HG03196 (cell line): ENCODE results near the gene OR56A1.
"Not testable (repeated sequence)": the region's sequence is repeated elsewhere in the genome, so short reads cannot be mapped to it uniquely, and the experiment has no call there.

ENCODE experiments used
- ATAC-seq: cut with Tn5 transposase; IDR thresholded peaks from one replicate; pipeline ENCODE4 v1.9.1; 2021; ENCODE audit not compliant: unreplicated experiment

OR56A1 gene

GRCh38 chr11:6030708-6031405 is at the start of gene OR56A1:
OR56A1 (minus strand) TSS chr11:6030758; CDS start chr11:6027692, 3,066 bp downstream.
- no peak for ATAC-seq

DNA sequence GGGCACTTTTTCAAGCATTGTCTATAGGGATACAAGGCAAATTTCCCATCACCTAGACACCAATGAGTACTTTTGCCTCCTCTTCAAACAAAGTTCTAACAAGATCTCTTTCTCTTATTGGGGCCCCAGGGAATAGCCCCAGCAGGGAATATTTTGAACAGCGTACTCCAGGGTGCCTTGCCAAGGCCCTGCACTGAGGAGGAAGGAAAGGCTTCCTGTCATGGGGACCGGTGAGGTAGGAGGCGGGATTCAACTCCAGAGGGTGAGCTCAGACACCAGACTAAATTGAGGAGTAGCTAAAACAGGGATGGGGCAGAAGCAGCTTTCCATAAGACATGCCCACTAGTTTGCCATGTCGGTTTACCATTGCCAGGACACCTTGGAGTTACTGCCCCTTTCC is 48.9 kb upstream of the OR56A1 start:
- ATAC-seq: no peak

DNA sequence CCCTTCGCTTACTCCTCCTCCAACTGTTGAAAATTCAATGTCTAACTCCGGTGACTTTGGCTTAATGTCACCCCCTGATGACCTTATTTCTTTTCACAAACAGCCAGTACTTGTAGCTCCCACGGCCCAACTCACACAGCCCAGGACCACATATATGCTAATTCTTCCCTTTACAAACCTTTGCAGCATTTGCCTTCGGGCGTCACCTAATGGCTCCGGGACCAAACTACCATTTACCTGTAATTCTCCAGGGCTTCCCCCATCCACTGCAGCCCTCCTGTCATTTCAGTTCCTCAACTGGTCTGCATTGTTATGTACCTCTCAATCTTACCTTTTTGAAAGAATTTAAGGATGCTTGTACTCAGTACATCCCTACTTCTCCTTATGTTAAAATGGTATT is 47.2 kb upstream of the OR56A1 start:
- no peak for ATAC-seq

DNA sequence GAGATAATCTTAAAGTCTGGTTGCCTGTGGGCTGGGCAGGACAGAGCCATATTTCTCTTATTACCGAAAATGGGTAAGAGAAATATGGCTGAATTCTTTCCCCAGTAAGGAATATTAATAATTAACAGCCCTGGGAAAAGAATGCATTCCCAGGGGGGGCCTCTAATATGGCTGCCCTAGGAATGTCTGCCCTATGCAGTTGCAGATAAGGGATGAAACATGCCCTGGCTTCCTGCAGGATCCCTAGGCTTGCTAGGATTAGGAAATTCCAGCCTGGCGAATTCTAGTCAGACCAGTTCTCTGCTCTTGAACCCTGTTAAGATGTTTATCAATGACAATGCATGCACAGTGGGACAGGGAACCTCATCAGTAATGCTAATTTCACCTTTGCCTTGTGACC is 45.9 kb upstream of the OR56A1 start:
- not testable (repeated sequence) for ATAC-seq

GRCh38 chr11:6067502-6067901 is 36.9 kb upstream of the OR56A1 start:
- ATAC-seq: no peak

- ATAC-seq: no peak
These were observed 32.3 kb upstream of the OR56A1 start for GRCh38 chr11:6062691-6063358.

GRCh38 chr11:6061475-6061874 is 30.9 kb upstream of the OR56A1 start:
- no peak for ATAC-seq

DNA sequence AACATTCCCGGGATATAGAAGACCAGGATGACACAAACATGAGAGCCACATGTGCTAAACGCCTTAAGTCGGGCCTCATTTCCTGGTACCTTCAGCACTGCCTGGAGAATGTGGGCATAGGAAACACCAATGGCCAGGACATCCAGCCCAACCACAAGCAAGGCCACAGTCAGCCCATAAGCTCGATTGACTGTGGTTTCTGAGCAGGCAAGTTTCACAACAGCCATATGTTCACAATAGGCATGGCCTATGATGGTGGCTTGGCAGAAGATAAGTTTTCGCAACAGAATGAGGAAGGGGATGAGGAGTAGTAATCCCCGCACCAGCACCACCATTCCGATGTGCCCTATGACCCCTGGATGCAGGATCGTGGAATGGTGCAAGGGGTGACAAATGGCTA is 26.9 kb upstream of the OR56A1 start:
- no peak for ATAC-seq

DNA sequence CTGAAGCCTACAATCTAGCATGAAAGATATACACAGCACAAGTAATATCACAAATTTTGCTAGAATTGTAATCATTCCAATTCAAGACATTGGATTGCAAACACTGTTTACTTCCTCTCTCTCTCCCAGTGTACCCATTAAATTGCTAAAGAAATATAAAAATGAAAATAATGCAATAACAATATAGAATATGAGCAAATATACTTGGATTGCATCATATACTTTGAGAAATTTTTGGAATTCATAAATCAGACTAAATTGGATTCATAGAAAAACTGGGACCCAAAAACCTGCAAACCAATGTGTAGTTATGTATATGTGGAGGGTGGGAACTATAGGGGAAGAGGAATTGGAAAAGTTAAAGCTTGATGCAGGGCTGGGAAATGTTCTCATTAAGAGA is 25.0 kb upstream of the OR56A1 start:
- no peak for ATAC-seq

DNA sequence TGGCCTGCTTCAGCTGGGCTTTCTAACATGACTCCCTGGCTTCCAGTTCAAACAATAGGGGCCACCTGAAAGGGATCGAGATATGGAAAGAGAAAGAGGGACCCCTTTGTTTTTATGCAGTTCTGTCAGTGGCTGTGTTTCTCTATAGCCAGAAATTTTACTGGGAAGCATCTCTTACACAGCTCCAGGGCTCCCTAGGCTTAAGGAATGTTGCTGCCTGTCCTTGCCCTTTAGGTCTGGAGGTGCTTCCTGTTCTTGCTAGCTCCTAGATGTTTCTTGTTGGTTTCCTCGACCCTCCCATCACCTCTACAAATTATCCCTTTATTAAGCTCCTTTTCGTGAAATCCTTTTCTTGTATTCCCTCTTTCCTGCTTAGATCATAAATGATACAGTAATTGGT is 21.8 kb upstream of the OR56A1 start:
- no peak for ATAC-seq

GRCh38 chr11:6040874-6041273 is 10.3 kb upstream of the OR56A1 start:
- ATAC-seq: no peak

- no peak for ATAC-seq
These were observed 3.1 kb downstream of the OR56A1 start for GRCh38 chr11:6027501-6027900.

GRCh38 chr11:6025056-6025455 is 5.5 kb downstream of the OR56A1 start:
- no peak for ATAC-seq

- ATAC-seq: no peak
These were observed 7.6 kb downstream of the OR56A1 start for GRCh38 chr11:6022956-6023355.

DNA sequence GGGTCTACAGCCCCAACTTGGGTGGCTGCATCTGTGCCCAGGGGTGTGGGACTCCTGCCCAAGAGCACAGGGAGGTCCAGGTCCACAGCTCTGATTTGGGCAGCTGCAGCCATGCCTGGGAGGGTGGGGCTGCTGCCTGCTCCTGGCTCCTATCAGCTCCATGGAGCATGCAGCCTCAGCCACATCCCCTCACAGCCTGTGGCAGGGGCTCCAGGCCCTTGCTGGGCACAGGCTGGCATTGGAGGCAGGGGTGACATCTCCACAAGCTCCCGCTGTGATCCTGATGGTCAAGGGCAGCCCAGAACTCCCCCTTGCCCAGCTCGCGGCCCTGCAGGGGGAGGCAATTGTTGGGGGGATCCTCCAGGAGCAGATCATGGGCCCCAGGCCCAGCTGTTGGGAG is 17.5 kb downstream of the OR56A1 start:
- ATAC-seq: no peak

GRCh38 chr11:6012035-6012668 is 18.4 kb downstream of the OR56A1 start:
- ATAC-seq: no peak

GRCh38 chr11:6006846-6007245 is 23.7 kb downstream of the OR56A1 start, which contains the start of gene OR56A4:
OR56A4 (minus strand) TSS chr11:6006946; CDS start chr11:6002992, 3,954 bp downstream.
- no peak for ATAC-seq

DNA sequence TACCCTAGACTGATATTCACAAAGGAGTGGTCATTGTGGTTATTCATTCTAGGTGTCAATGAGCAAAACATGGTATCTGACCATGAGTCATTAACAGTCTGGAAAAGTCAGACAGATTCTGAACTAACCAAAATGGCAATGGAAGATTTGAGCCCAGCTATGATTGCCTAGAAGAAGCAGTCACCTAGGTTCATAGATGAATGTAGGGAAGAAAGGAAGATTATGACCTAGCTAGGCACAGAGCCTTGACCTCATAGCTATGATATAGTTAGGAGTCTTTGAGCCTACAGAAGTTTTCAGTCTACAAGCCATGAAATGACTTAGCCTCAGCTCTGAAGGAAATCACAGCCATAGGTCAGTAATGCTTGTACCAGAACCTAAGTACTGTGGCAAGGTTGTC is 24.2 kb downstream of the OR56A1 start:
- ATAC-seq: no peak

- no peak for ATAC-seq
These were observed 28.3 kb downstream of the OR56A1 start for GRCh38 chr11:6002202-6002699.

DNA sequence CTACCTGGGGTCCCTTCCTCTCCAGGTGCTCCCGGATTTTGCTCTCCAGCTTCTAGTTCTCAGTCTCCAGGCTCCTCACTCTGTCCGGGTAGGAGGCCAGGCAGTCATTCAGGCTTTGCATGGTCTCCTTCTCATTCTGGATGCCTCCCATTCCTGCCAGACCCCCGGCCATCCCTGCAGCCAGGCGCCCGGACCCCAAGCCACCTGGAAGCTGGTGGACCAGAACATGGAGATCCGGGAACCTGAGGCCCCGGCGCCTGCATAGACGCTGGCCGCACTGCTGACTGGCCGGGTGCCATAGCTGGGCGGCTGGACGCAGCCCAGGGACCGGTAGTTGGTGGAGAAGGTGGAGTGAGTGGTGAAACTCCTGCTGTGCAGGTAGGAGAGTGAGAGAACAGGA is 35.8 kb downstream of the OR56A1 start:
- no peak for ATAC-seq

DNA sequence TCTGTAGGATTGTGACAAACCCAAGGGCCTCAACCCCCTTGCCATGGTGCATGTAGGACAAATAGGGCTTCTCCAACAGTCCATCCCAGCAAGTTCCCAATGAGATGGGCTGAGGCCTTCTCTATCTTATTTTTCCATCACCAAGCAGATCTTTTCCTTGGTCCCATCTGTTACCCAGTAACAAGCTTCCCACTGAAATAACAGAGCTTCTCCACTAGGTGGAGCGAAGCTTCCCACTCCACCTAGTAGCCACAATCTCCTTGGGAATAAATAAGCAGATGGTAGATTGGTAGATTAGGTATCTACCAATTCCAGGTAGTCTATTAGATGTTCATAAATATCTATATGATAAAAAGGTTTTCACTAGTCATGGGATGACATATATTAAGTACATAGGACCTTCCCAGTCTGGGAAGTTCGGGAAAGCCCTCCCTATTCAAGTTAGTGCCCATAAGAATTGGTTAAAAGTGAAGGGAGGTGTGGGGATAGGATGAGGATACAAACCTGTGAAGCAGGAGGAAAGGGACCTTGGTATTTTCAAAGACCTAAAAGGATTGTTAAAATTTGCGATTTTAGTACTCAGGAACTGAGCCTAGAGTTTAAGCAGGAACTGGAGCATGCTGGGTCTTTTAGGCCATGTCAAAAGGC is 37.8 kb downstream of the OR56A1 start:
- ATAC-seq: no peak
